K562 treated with DMSO at 1 percent for 48 hours (cell line): ENCODE results near the gene SLC22A24. TPM values are rescaled to one million over a fixed set of nuclear protein-coding genes. Genes with fewer than 3 reads are reported as not detected.

ENCODE experiments used
- total RNA-seq: library from RNA; unstranded; fragments of 300-600 nt; gene quantifications from 2 replicates; pipeline ENCODE4 v1.2.3, GENCODE V29; 2022; ENCODE audit warnings: low replicate concordance; ENCODE audit errors: extremely low read depth

Gene SLC22A24, protein sequence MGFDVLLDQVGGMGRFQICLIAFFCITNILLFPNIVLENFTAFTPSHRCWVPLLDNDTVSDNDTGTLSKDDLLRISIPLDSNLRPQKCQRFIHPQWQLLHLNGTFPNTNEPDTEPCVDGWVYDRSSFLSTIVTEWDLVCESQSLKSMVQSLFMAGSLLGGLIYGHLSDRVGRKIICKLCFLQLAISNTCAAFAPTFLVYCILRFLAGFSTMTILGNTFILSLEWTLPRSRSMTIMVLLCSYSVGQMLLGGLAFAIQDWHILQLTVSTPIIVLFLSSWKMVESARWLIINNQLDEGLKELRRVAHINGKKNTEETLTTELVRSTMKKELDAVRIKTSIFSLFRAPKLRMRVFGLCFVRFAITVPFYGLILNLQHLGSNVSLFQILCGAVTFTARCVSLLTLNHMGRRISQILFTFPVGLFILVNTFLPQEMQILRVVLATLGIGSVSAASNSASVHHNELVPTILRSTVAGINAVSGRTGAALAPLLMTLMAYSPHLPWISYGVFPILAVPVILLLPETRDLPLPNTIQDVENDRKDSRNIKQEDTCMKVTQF
- total RNA-seq, result not detected in 2 replicates

DNA sequence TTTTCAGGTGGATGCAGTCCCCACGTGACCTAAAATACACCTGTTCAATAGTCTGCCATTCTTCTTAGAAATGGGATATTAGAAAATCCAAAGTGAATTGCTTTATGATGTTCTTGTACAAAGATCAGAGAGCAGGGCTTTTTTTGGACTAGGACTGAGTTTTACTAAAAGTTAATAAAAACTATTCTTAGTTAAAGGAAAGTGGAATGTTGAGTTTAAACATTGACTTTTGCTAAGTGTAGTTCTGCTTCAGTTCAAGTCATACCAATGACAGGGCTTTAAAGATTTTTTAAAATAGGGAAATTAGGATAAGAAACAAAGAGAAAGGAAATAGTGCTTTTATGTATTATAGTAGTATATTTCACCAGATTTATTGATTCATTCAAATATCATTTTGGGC, at the start of gene SLC22A24:
SLC22A24 (minus strand) TSS at position 101 of the 400 bp plus-strand sequence. CDS start 442 bp downstream, outside the sequence.

Other genes starting within 250 kb of the SLC22A24 start
- gene CHRM1, start 222.9 kb downstream of the SLC22A24 start, total RNA-seq, result not detected in 2 replicates
- not detected in 2 replicates for gene SLC22A6, start 159.3 kb downstream of the SLC22A24 start, total RNA-seq
- not detected in 2 replicates for gene SLC22A8, start 128.4 kb downstream of the SLC22A24 start, total RNA-seq
- not detected in 2 replicates for gene SLC22A25, start 99.4 kb upstream of the SLC22A24 start, total RNA-seq
- not detected in 2 replicates for gene SLC22A9, start 225.6 kb upstream of the SLC22A24 start, total RNA-seq